Progenitor cell of endocrine pancreas (in vitro differentiated cells): ENCODE data around the gene ZNF512. TPM values are rescaled to one million over a fixed set of nuclear protein-coding genes. Genes with fewer than 3 reads are reported as not detected.

ENCODE experiments used
- DNase-seq: peaks from one replicate; pipeline ENCODE4 v3.0.0; 2021; ENCODE audit warnings: low spot score; ENCODE audit not compliant: unreplicated experiment
- H3K27ac Mint-ChIP-seq: 2 replicates; pipeline ENCODE4 v1.8.0; 2021; ENCODE audit warnings: mild to moderate bottlenecking, moderate library complexity, mixed read lengths
- H3K27me3 Mint-ChIP-seq: 2 replicates; pipeline ENCODE4 v1.8.0; 2021; ENCODE audit warnings: mixed read lengths
- H3K36me3 Mint-ChIP-seq: 2 replicates; pipeline ENCODE4 v1.8.0; 2022; ENCODE audit warnings: mixed read lengths; ENCODE audit not compliant: insufficient read depth
- H3K4me1 Mint-ChIP-seq: 2 replicates; pipeline ENCODE4 v1.8.0; 2021; ENCODE audit warnings: low read depth, mixed read lengths
- H3K4me3 Mint-ChIP-seq: 2 replicates; pipeline ENCODE4 v1.8.0; 2021; ENCODE audit warnings: low read depth, mild to moderate bottlenecking, moderate library complexity, mixed read lengths
- H3K9me3 Mint-ChIP-seq: 2 replicates; pipeline ENCODE4 v1.8.0; 2021; ENCODE audit warnings: low read depth, mixed read lengths
- CTCF ChIP-seq: fragments of 200-600 bp; sonication (generic); IDR thresholded peaks from one replicate; pipeline ENCODE4 v1.5.0; 2021; ENCODE audit warnings: antibody characterized with exemption, mild to moderate bottlenecking; ENCODE audit not compliant: unreplicated experiment
- total RNA-seq: library from RNA; stranded (reverse); gene quantifications from 2 replicates; pipeline ENCODE4 v1.2.1, GENCODE V29; 2021

ZNF512 gene
- total RNA-seq, 1 donor from 2014 or later, result 60.9 TPM

GRCh38 chr2:27561060-27561459, 21.8 kb upstream of the ZNF512 start:
- H3K27me3 Mint-ChIP-seq, result peaks cover 9% of the 10 kb centered on the region

GRCh38 chr2:27566628-27567027, 16.2 kb upstream of the ZNF512 start:
- TF ChIP-seq CTCF, result no peak
- Mint-ChIP-seq H3K4me3 (no peak overlapping the region), H3K4me1 (no peaks in the 10 kb centered on the region), H3K27ac (no peak overlapping the region), H3K36me3 (no peaks in the 10 kb centered on the region), H3K27me3 (peaks cover 24% of the 10 kb centered on the region), H3K9me3 (peaks cover 6% of the 10 kb centered on the region)
- no peak for DNase-seq

More at GRCh38 chr2:27561060-27561459, 21.8 kb upstream of the ZNF512 start:
- Mint-ChIP-seq H3K4me1 (no peaks in the 10 kb centered on the region), H3K27ac (no peak overlapping the region), H3K36me3 (no peaks in the 10 kb centered on the region), H3K9me3 (no peaks in the 10 kb centered on the region), H3K4me3 (no peak overlapping the region)
- no peak for DNase-seq
- TF ChIP-seq CTCF, result no peak

GRCh38 chr2:27569398-27569797, 13.4 kb upstream of the ZNF512 start:
- no peak for DNase-seq
- Mint-ChIP-seq H3K36me3 (peaks cover 1% of the 10 kb centered on the region), H3K4me1 (no peaks in the 10 kb centered on the region), H3K27me3 (peaks cover 26% of the 10 kb centered on the region), H3K9me3 (peaks cover 12% of the 10 kb centered on the region), H3K4me3 (no peak overlapping the region), H3K27ac (no peak overlapping the region)
- no peak for TF ChIP-seq CTCF

- Mint-ChIP-seq H3K27ac (no peak overlapping the region), H3K4me1 (no peaks in the 10 kb centered on the region), H3K27me3 (peaks cover 16% of the 10 kb centered on the region), H3K9me3 (peaks cover 13% of the 10 kb centered on the region), H3K4me3 (no peak overlapping the region), H3K36me3 (peaks cover 3% of the 10 kb centered on the region)
- no peak for DNase-seq
- no peak for TF ChIP-seq CTCF
Observed at GRCh38 chr2:27571197-27571596, 11.6 kb upstream of the ZNF512 start.

- no peak for DNase-seq
- Mint-ChIP-seq H3K9me3 (peaks cover 13% of the 10 kb centered on the region), H3K27me3 (peaks cover 13% of the 10 kb centered on the region), H3K27ac (no peak overlapping the region), H3K4me3 (no peak overlapping the region), H3K4me1 (no peaks in the 10 kb centered on the region), H3K36me3 (peaks cover 3% of the 10 kb centered on the region)
- no peak for TF ChIP-seq CTCF
Observed at GRCh38 chr2:27571681-27572080, 11.2 kb upstream of the ZNF512 start.
